RWPE2 (cell line): Measurements from ENCODE around the gene SLC7A8.
A peak's percentile ranks its signal among the peaks of the same experiment; 100 is the strongest.

Source experiments
- ATAC-seq: fragments of 200-7000 bp; cut with Tn5 transposase; 3 replicates; pipeline ENCODE4 v1.9.1; 2021; ENCODE audit warnings: low read depth
- DNase-seq: peaks from one replicate; pipeline ENCODE4 v3.0.0-alpha.2; 2020; ENCODE audit warnings: low spot score
- H3K27ac ChIP-seq: fragments of 450-650 bp; 2 replicates; pipeline ENCODE4 v1.5.1; 2017; ENCODE audit warnings: mild to moderate bottlenecking; ENCODE audit not compliant: poor library complexity, severe bottlenecking
- H3K27me3 ChIP-seq: fragments of 250-450 bp; sonication (Bioruptor Pico); 2 replicates; pipeline ENCODE4 v1.5.1; 2021; ENCODE audit warnings: mild to moderate bottlenecking, moderate library complexity; ENCODE audit not compliant: insufficient read depth, poor library complexity, severe bottlenecking
- H3K36me3 ChIP-seq: fragments of 250-450 bp; sonication (Bioruptor Pico); 2 replicates; pipeline ENCODE4 v1.5.1; 2020; ENCODE audit warnings: low read depth, mild to moderate bottlenecking, moderate library complexity
- H3K4me1 ChIP-seq: fragments of 250-450 bp; sonication (Bioruptor Pico); 2 replicates; pipeline ENCODE4 v1.5.1; 2021; ENCODE audit warnings: mild to moderate bottlenecking, moderate library complexity; ENCODE audit not compliant: insufficient read depth, poor library complexity, severe bottlenecking
- H3K4me3 ChIP-seq: fragments of 250-450 bp; sonication (Bioruptor Pico); 2 replicates; pipeline ENCODE4 v1.5.1; 2021; ENCODE audit warnings: mild to moderate bottlenecking, moderate library complexity; ENCODE audit not compliant: severe bottlenecking
- H3K9me3 ChIP-seq: fragments of 250-450 bp; sonication (Bioruptor Pico); 2 replicates; pipeline ENCODE4 v1.5.1; 2021; ENCODE audit warnings: mild to moderate bottlenecking, moderate library complexity; ENCODE audit not compliant: severe bottlenecking
- TF ChIP-seq, protein P1 (sequence below): fragments of 450-650 bp; IDR thresholded peaks from one replicate; pipeline ENCODE4 v1.5.1; 2017; ENCODE audit warnings: mild to moderate bottlenecking, moderate library complexity; ENCODE audit not compliant: poor library complexity, severe bottlenecking

The SLC7A8 gene

DNA sequence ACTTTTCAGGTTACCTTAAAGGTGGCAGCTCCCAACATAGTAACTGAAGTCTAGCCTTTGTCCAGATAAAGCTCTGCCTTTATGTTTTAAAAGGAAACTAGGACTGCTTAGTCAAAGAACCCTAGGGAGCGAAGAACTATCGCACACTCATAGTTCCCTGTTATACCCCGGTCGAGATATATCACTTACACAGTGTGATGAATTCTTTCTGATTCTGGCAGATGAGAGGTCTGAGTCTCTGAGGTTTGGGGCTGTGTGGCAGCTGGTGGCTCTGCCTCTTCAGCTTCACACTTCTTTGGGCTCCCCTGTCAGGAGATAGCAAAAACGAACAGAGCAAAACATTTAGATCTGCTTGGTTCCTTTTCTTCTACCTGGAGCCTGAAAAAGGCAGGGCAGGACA, 105.5 kb downstream of the SLC7A8 start:
- no peaks in the 10 kb centered on the region for H3K27me3 ChIP-seq
- H3K4me1 ChIP-seq: peaks cover 30% of the 10 kb centered on the region
- ATAC-seq: no peak
- DNase-seq: no peak
- H3K4me3 ChIP-seq: no peak overlapping the region
- no peaks in the 10 kb centered on the region for H3K9me3 ChIP-seq
- TF ChIP-seq, protein P1, sequence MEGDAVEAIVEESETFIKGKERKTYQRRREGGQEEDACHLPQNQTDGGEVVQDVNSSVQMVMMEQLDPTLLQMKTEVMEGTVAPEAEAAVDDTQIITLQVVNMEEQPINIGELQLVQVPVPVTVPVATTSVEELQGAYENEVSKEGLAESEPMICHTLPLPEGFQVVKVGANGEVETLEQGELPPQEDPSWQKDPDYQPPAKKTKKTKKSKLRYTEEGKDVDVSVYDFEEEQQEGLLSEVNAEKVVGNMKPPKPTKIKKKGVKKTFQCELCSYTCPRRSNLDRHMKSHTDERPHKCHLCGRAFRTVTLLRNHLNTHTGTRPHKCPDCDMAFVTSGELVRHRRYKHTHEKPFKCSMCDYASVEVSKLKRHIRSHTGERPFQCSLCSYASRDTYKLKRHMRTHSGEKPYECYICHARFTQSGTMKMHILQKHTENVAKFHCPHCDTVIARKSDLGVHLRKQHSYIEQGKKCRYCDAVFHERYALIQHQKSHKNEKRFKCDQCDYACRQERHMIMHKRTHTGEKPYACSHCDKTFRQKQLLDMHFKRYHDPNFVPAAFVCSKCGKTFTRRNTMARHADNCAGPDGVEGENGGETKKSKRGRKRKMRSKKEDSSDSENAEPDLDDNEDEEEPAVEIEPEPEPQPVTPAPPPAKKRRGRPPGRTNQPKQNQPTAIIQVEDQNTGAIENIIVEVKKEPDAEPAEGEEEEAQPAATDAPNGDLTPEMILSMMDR: no peak
- peak overlapping the region; percentile 81 for H3K27ac ChIP-seq
- peaks cover 100% of the 10 kb centered on the region for H3K36me3 ChIP-seq

DNA sequence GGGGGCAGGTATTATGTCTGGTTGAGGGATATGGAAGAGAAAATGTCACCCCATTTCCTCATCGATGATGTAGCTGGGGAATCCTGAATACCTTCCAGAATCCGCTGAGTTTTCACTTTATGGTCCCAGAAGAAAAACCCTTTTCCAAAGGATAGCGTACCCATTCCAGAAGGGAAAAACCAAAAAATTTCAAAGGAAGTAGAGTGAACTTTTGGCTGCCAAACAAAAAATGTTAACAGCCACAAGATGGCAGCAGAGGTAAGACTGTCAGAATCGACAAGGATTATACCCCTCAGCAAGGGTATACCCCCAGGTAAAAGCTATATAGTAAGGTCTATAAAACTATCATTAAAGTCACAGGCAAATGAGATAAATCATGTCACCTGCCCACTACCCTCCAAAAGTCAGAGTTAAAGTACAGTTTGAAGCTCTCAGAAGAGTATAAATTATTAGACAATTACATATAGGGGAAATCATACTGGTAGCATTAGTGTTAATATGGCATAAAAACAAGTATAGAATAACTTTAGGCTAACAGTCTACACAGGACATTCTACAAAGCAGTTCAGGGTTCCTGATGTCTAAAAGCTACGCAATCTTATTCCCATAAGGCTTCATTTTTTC, 106.6 kb downstream of the SLC7A8 start:
- Histone ChIP-seq H3K9me3 (no peaks in the 10 kb centered on the region), H3K27me3 (no peaks in the 10 kb centered on the region), H3K36me3 (peaks cover 100% of the 10 kb centered on the region), H3K27ac (peak overlapping the region; percentile 81), H3K4me1 (peaks cover 34% of the 10 kb centered on the region), H3K4me3 (no peak overlapping the region)
- TF ChIP-seq, protein P1: peak; percentile 96
- no peak for ATAC-seq
- DNase-seq: no peak
